CD4-positive, alpha-beta T cell treated with Interferon alpha-2 for 1 hour (primary cell): ENCODE measurements around the gene UBXN11.

Source experiments
- DNase-seq, 2 donors: peaks; one replicate each; pipeline ENCODE4 v3.0.0-alpha.2; 2020 to 2022

Gene UBXN11

GRCh38 chr1:26259005-26259404 lies 47.4 kb downstream of the UBXN11 start:
- no peak for DNase-seq

GRCh38 chr1:26257222-26257621 lies 49.2 kb downstream of the UBXN11 start:
- no peak for DNase-seq

GRCh38 chr1:26254404-26254803 lies 52.0 kb downstream of the UBXN11 start:
- no peak for DNase-seq

GRCh38 chr1:26252718-26253117 lies 53.7 kb downstream of the UBXN11 start:
- no peak for DNase-seq

- no peak for DNase-seq
Observed at GRCh38 chr1:26239936-26240335, 66.5 kb downstream of the UBXN11 start.

GRCh38 chr1:26237230-26237966 lies 69.0 kb downstream of the UBXN11 start:
- no peak for DNase-seq

GRCh38 chr1:26234644-26235370 lies 71.6 kb downstream of the UBXN11 start:
- DNase-seq = peak in 1 of 2 donors; percentile 37

DNA sequence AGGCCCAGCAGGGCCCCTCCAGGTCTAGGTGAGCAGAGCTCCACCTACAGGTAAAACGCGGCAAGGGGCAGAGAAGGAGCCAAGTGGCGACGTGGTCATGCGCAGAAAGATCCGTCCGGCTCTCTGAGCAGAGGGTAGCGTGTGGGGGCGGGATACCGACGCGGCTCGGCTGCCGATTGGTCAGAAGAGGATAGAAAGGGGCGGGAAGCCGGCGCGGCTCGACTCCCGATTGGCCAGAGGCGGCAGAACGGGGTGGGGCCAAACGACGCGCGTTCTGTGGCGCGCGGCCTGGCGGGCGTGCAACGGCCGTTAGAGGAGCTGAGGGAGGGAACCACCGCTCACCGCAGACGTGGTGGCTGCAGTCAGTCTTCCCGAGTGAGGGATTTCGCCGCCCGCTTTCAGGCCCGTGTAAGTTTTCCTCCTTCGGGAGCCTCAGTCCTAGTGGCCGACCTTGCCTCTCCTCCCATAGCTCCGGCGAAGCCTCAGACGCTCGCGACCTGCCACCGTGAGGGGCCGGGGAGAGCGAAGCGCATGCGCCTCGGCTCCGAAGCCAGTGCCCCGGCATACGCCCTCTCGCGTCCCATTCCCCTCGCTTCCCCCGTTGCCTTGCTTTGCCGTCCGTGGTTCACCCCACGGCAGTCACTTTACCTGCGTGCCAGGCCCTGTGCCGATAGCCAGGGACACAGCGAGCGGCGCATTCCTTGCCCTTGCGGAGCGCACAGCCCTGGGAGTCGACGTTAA lies 72.4 kb downstream of the UBXN11 start, which contains the start of gene CEP85:
TSS of gene CEP85 (plus strand) at position 298 of the 741 bp plus-strand sequence. CDS start 5,584 bp downstream, outside the sequence.
- DNase-seq = peak; percentile 98 to 99
